Activated B cell treated with CpG ODN at 0.5 μM for 24 hours (primary cell): ENCODE measurements around the gene CCDC8. TPM values are rescaled to one million over a fixed set of nuclear protein-coding genes. Genes with fewer than 3 reads are reported as not detected.

Experiments
- ATAC-seq: fragments of 200-7000 bp; cut with Tn5 transposase; one replicate; pipeline ENCODE4 v1.10.0; 2021; ENCODE audit warnings: low read depth, mild to moderate bottlenecking, moderate library complexity
- CTCF ChIA-PET: fragments of 350-600 bp; sonication (Branson Sonifier 250); formaldehyde crosslinking; loops from one replicate; lab custom pipeline; 2021; ENCODE audit warnings: antibody characterized with exemption; lab: Charles Lee
- POLR2A ChIA-PET: fragments of 350-600 bp; sonication (Branson Sonifier 250); formaldehyde crosslinking; loops from one replicate; lab custom pipeline; 2021; ENCODE audit warnings: antibody characterized with exemption; lab: Charles Lee
- DNase-seq: peaks from one replicate; pipeline ENCODE4 v3.0.0; 2022
- H3K27ac Mint-ChIP-seq: one replicate; pipeline ENCODE4 v1.8.0; 2020; ENCODE audit warnings: mixed read lengths
- H3K27me3 Mint-ChIP-seq: one replicate; pipeline ENCODE4 v1.8.0; 2021; ENCODE audit warnings: mixed read lengths
- H3K36me3 Mint-ChIP-seq: one replicate; pipeline ENCODE4 v1.8.0; 2021; ENCODE audit warnings: low read depth, mixed read lengths
- H3K4me1 Mint-ChIP-seq: one replicate; pipeline ENCODE4 v1.8.0; 2021; ENCODE audit warnings: mixed read lengths
- H3K4me3 Mint-ChIP-seq: one replicate; pipeline ENCODE4 v1.8.0; 2020; ENCODE audit warnings: mild to moderate bottlenecking, mixed read lengths
- H3K9me3 Mint-ChIP-seq: one replicate; pipeline ENCODE4 v1.8.0; 2020; ENCODE audit warnings: mixed read lengths
- CTCF ChIP-seq: fragments of 200-600 bp; IDR thresholded peaks from one replicate; pipeline ENCODE4 v1.8.0; 2022; ENCODE audit warnings: antibody characterized with exemption, mild to moderate bottlenecking
- intact Hi-C: fragments of 100-400 bp; cut with micrococcal nuclease; formaldehyde crosslinking; loops from one replicate; pipeline ENCODE4 v1.15.1; 2024
- total RNA-seq: library from RNA; stranded (reverse); gene quantifications from 2 replicates; pipeline ENCODE4 v1.2.3, GENCODE V29; 2022

Gene CCDC8
- total RNA-seq, 1 donor from 2014 or later: not detected

DNA sequence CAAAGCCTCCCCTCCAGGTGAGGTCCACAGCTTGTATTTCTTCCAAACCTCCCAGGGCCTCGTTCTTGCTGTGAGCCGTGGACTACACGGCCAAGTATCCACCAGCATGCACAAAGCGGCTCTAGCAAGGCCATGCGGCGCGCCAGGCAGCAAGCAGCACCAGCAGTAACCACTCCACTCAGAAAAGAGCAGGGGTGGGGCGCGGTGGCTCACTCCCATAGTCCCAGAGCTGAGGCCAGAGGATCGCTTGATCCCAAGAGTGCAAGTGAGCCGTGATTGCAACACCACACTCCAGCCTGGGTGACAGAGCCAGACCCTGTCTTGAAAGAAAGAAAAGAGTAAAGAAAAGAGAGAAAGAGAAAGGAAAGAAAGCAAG lies 4.7 kb downstream of the CCDC8 start:
- ATAC-seq (no peak), DNase-seq (no peak)
- intact Hi-C loops: no loop called here
- peaks cover 16% of the 10 kb centered on the region for H3K4me1 Mint-ChIP-seq
- H3K9me3 Mint-ChIP-seq: no peaks in the 10 kb centered on the region
- CTCF ChIA-PET: no interaction called here
- no peak overlapping the region for H3K4me3 Mint-ChIP-seq
- peaks cover 71% of the 10 kb centered on the region for H3K27me3 Mint-ChIP-seq
- POLR2A ChIA-PET: no interaction called here
- no peak overlapping the region for H3K27ac Mint-ChIP-seq
- H3K36me3 Mint-ChIP-seq: no peaks in the 10 kb centered on the region
- TF ChIP-seq CTCF: no peak

- H3K4me1 Mint-ChIP-seq: peaks cover 18% of the 10 kb centered on the region
- no peak overlapping the region for H3K27ac Mint-ChIP-seq
- no peaks in the 10 kb centered on the region for H3K36me3 Mint-ChIP-seq
- CTCF ChIA-PET: no interaction called here
- no peak overlapping the region for H3K4me3 Mint-ChIP-seq
- POLR2A ChIA-PET: no interaction called here
- H3K27me3 Mint-ChIP-seq: peaks cover 72% of the 10 kb centered on the region
- no peaks in the 10 kb centered on the region for H3K9me3 Mint-ChIP-seq
- intact Hi-C loops: no loop called here
- DNase-seq (no peak), ATAC-seq (no peak)
- no peak for TF ChIP-seq CTCF
Observed at GRCh38 chr19:46407856-46408663, 5.3 kb downstream of the CCDC8 start.

- ATAC-seq (no peak), DNase-seq (no peak)
- intact Hi-C loops: no loop called here
- Mint-ChIP-seq H3K4me1 (peaks cover 15% of the 10 kb centered on the region), H3K27ac (no peak overlapping the region), H3K36me3 (no peaks in the 10 kb centered on the region), H3K9me3 (no peaks in the 10 kb centered on the region), H3K4me3 (no peak overlapping the region), H3K27me3 (peaks cover 68% of the 10 kb centered on the region)
- ChIA-PET POLR2A (no interaction called here), CTCF (no interaction called here)
- TF ChIP-seq CTCF: no peak
Observed at GRCh38 chr19:46406976-46407375, 6.4 kb downstream of the CCDC8 start.

GRCh38 chr19:46404753-46405468 lies 8.5 kb downstream of the CCDC8 start:
- Mint-ChIP-seq H3K4me3 (peak overlapping the region; percentile 45), H3K4me1 (peaks cover 15% of the 10 kb centered on the region), H3K27me3 (peaks cover 54% of the 10 kb centered on the region), H3K27ac (no peak overlapping the region), H3K36me3 (no peaks in the 10 kb centered on the region), H3K9me3 (no peaks in the 10 kb centered on the region)
- POLR2A ChIA-PET: interaction anchor here (0.6 kb wide), 1 partner anchor 115 kb away, joined by 5 read pairs; no protein-coding TSS in a partner anchor
- ATAC-seq (no peak), DNase-seq (no peak)
- intact Hi-C loops: loop anchor here (5.0 kb wide), 1 partner anchor 257 kb away; the partner anchor contains the start of gene DACT3
- no peak for TF ChIP-seq CTCF
- CTCF ChIA-PET: no interaction called here
